H1 (cell line): ENCODE data around the gene SNX15. TPM values are rescaled to one million over a fixed set of nuclear protein-coding genes. Genes with fewer than 3 reads are reported as not detected.

Experiments
- CTCF ChIA-PET: fragments of 300-600 bp; sonication (Branson Sonifier 250); formaldehyde crosslinking; loops from one replicate; lab custom pipeline; 2021; ENCODE audit not compliant: partially characterized antibody; lab: Charles Lee
- POLR2A ChIA-PET: fragments of 300-600 bp; sonication (Branson Sonifier 250); formaldehyde crosslinking; loops from one replicate; lab custom pipeline; 2021; ENCODE audit warnings: inconsistent platforms; ENCODE audit not compliant: partially characterized antibody; lab: Charles Lee
- DNase-seq, 2 experiments: peaks; one replicate each; pipeline versions ENCODE4 v3.0.0 to v3.0.0-alpha.2; 2010 to 2022; ENCODE audit warnings: low spot score in 2 of 2, low read depth in 1 of 2, mixed read lengths in 1 of 2
- FAIRE-seq: peaks from 2 replicates; lab custom pipeline; 2011; peaks lifted over from hg19 to GRCh38; lab: Jason Lieb, UNC
- H2AFZ ChIP-seq: 2 replicates; pipeline ENCODE4 v1.8.1; 2012; ENCODE audit warnings: low read length, inconsistent platforms
- H2AK5ac ChIP-seq: 2 replicates; pipeline ENCODE4 v1.6.1; 2013; ENCODE audit warnings: low read depth, low read length
- H2BK120ac ChIP-seq: replicated peaks from 2 replicates; pipeline ENCODE3; 2013; ENCODE audit warnings: low read depth, low read length, inconsistent platforms
- H2BK12ac ChIP-seq: 2 replicates; pipeline ENCODE4 v1.6.1; 2013; ENCODE audit warnings: low read depth, low read length
- H2BK15ac ChIP-seq: 2 replicates; pipeline ENCODE4 v1.6.1; 2013; ENCODE audit warnings: low read length
- H2BK20ac ChIP-seq: 2 replicates; pipeline ENCODE4 v1.6.1; 2013; ENCODE audit warnings: low read length
- H2BK5ac ChIP-seq: 2 replicates; pipeline ENCODE4 v1.6.1; 2013; ENCODE audit warnings: low read depth, low read length
- H3K14ac ChIP-seq: 2 replicates; pipeline ENCODE4 v1.6.1; 2013; ENCODE audit warnings: inconsistent platforms; ENCODE audit not compliant: insufficient read length
- H3K18ac ChIP-seq: 2 replicates; pipeline ENCODE4 v1.6.1; 2013; ENCODE audit warnings: low read length; ENCODE audit errors: extremely low read depth
- H3K23ac ChIP-seq: 2 replicates; pipeline ENCODE4 v1.6.1; 2013; ENCODE audit warnings: inconsistent platforms; ENCODE audit not compliant: insufficient read length
- H3K23me2 ChIP-seq: 2 replicates; pipeline ENCODE4 v1.6.1; 2013; ENCODE audit warnings: low read depth, low read length
- H3K27ac ChIP-seq: 2 replicates; pipeline ENCODE4 v1.6.1; 2011; ENCODE audit warnings: low read depth, low read length, inconsistent platforms
- H3K27me3 ChIP-seq, 4 experiments: replicated peaks in 1 of 4; 1 replicate in 1 of 4; 2 replicates in 3 of 4; pipeline versions ENCODE4 v1.6.1 to v1.8.1; 2011 to 2013; ENCODE audit warnings: low read length in 3 of 4, mild to moderate bottlenecking in 3 of 4, inconsistent platforms in 2 of 4, mixed read lengths in 2 of 4, moderate library complexity in 1 of 4; ENCODE audit not compliant: control insufficient read depth in 3 of 4, insufficient read depth in 3 of 4; ENCODE audit errors: extremely low read depth in 1 of 4
- H3K36me3 ChIP-seq, 4 experiments: 2 replicates each; pipeline versions ENCODE4 v1.6.1 to v1.8.1; 2011 to 2013; ENCODE audit warnings: mild to moderate bottlenecking in 4 of 4, low read length in 3 of 4, moderate library complexity in 2 of 4, control low read depth in 1 of 4, inconsistent platforms in 1 of 4; ENCODE audit not compliant: insufficient read depth in 4 of 4, control insufficient read depth in 2 of 4
- H3K4ac ChIP-seq: replicated peaks from 2 replicates; pipeline ENCODE3; 2013; ENCODE audit warnings: low read length, low read depth, mixed read lengths, inconsistent platforms; ENCODE audit not compliant: insufficient read length
- H3K4me1 ChIP-seq, 4 experiments: replicated peaks in 1 of 4; 1 replicate in 1 of 4; 2 replicates in 3 of 4; pipeline versions ENCODE4 v1.6.1 to v1.8.1; 2011 to 2013; ENCODE audit warnings: low read length in 3 of 4, inconsistent platforms in 2 of 4, mixed read lengths in 1 of 4; ENCODE audit not compliant: insufficient read depth in 4 of 4, control insufficient read depth in 3 of 4
- H3K4me2 ChIP-seq, 2 experiments: 2 replicates each; pipeline versions ENCODE4 v1.6.1 to v1.8.1; 2011 to 2013; ENCODE audit warnings: low read depth in 2 of 2, low read length in 2 of 2, control low read depth in 1 of 2, inconsistent platforms in 1 of 2, mild to moderate bottlenecking in 1 of 2; ENCODE audit not compliant: insufficient read depth in 1 of 2
- H3K4me3 ChIP-seq, 4 experiments: fragments of 200-600, 300-600 bp in 1 of 4; sonication (generic), shearing (Covaris generic), sonication (Bioruptor Twin) in 1 of 4; 2 replicates each; pipeline versions ENCODE4 v1.5.1 to v1.8.1; 2011 to 2016; ENCODE audit warnings: low read length in 4 of 4, low read depth in 3 of 4, control low read depth in 2 of 4, inconsistent platforms in 2 of 4, mild to moderate bottlenecking in 2 of 4, mixed read lengths in 1 of 4, moderate library complexity in 1 of 4; ENCODE audit not compliant: insufficient read depth in 2 of 4; ENCODE audit errors: extremely low read depth in 1 of 4
- H3K56ac ChIP-seq: replicated peaks from 2 replicates; pipeline ENCODE3; 2013; ENCODE audit warnings: low read depth, mild to moderate bottlenecking, mixed read lengths, low read length, inconsistent platforms; ENCODE audit not compliant: insufficient read length
- H3K79me1 ChIP-seq: 2 replicates; pipeline ENCODE4 v1.6.1; 2013; ENCODE audit warnings: low read depth, low read length, control low read depth
- H3K79me2 ChIP-seq, 2 experiments: 2 replicates each; pipeline versions ENCODE4 v1.6.1 to v1.8.1; 2012 to 2013; ENCODE audit warnings: low read length in 2 of 2, mild to moderate bottlenecking in 2 of 2, inconsistent platforms in 1 of 2; ENCODE audit not compliant: insufficient read depth in 2 of 2, control insufficient read depth in 1 of 2
- H3K9ac ChIP-seq, 4 experiments: replicated peaks in 1 of 4; 1 replicate in 1 of 4; 2 replicates in 3 of 4; pipeline versions ENCODE4 v1.6.1 to v1.8.1; 2011 to 2013; ENCODE audit warnings: low read depth in 3 of 4, low read length in 3 of 4, control low read depth in 2 of 4, mild to moderate bottlenecking in 2 of 4, moderate library complexity in 2 of 4, inconsistent platforms in 1 of 4; ENCODE audit errors: extremely low read depth in 1 of 4
- H3K9me3 ChIP-seq, 2 experiments: 2 replicates each; pipeline versions ENCODE4 v1.6.1 to v1.8.1; 2012 to 2013; ENCODE audit warnings: mild to moderate bottlenecking in 2 of 2, moderate library complexity in 2 of 2, control low read depth in 1 of 2, inconsistent platforms in 1 of 2, low read depth in 1 of 2, low read length in 1 of 2, mixed read lengths in 1 of 2; ENCODE audit not compliant: insufficient read depth in 2 of 2
- H4K20me1 ChIP-seq, 2 experiments: replicated peaks in 1 of 2; 2 replicates each; pipeline versions ENCODE3 to v1.8.1; 2011 to 2013; ENCODE audit warnings: inconsistent platforms in 2 of 2, low read length in 2 of 2, mild to moderate bottlenecking in 1 of 2; ENCODE audit not compliant: insufficient read depth in 2 of 2, control insufficient read depth in 1 of 2
- H4K5ac ChIP-seq: 2 replicates; pipeline ENCODE4 v1.6.1; 2013; ENCODE audit warnings: low read length, low read depth, mixed read lengths, inconsistent platforms; ENCODE audit not compliant: insufficient read length
- H4K8ac ChIP-seq: 2 replicates; pipeline ENCODE4 v1.8.0; 2013; ENCODE audit warnings: mild to moderate bottlenecking, moderate library complexity, low read length, inconsistent platforms; ENCODE audit not compliant: insufficient read depth; ENCODE audit errors: extremely low read depth
- H4K91ac ChIP-seq: replicated peaks from 2 replicates; pipeline ENCODE3; 2013; ENCODE audit warnings: low read length, mixed read lengths, inconsistent platforms; ENCODE audit not compliant: insufficient read length
- CHD2 ChIP-seq: IDR thresholded peaks from 2 replicates; pipeline ENCODE4 v1.6.1; 2012; ENCODE audit warnings: low read length, improper control_type of control experiment
- FOSL1 ChIP-seq: IDR thresholded peaks from 2 replicates; pipeline ENCODE4 v1.6.1; 2011; ENCODE audit warnings: mild to moderate bottlenecking, low read depth, low read length, moderate library complexity; ENCODE audit not compliant: insufficient read depth
- NANOG ChIP-seq: IDR thresholded peaks from 2 replicates; pipeline ENCODE4 v1.6.1; 2011; ENCODE audit warnings: low read length, low read depth, mild to moderate bottlenecking, inconsistent platforms; ENCODE audit not compliant: insufficient read depth, poor library complexity, severe bottlenecking
- POLR2A ChIP-seq, 2 experiments: IDR thresholded peaks; 1 replicate in 1 of 2; 2 replicates in 1 of 2; pipeline ENCODE4 v1.6.1; 2011; ENCODE audit warnings: low read depth in 2 of 2, low read length in 2 of 2, mild to moderate bottlenecking in 2 of 2; ENCODE audit errors: control extremely low read depth in 1 of 2
- SAP30 ChIP-seq: fragments of 300-600 bp; sonication (generic); IDR thresholded peaks from 2 replicates; pipeline ENCODE4 v1.7.1; 2012; ENCODE audit warnings: low read length, moderate library complexity, mild to moderate bottlenecking, inconsistent platforms; ENCODE audit not compliant: insufficient read depth, insufficient replicate concordance
- SIN3A ChIP-seq, 2 experiments: IDR thresholded peaks in 1 of 2; conservative IDR thresholded peaks in 1 of 2; 2 replicates each; pipeline ENCODE4 v1.6.1; 2011 to 2012; ENCODE audit warnings: low read length in 2 of 2, improper control_type of control experiment in 1 of 2, low read depth in 1 of 2, mild to moderate bottlenecking in 1 of 2
- WGBS, 2 experiments: shearing (Covaris generic) in 1 of 2; methylation state at CpG; one replicate each; pipeline versions ENCODE4 v1.1.6 to v1.1.7; 2013 to 2015; ENCODE audit warnings: low lambda C conversion rate in 2 of 2, mixed read lengths in 2 of 2, inconsistent platforms in 1 of 2, low coverage in 1 of 2, missing lambda C conversion rate in 1 of 2; ENCODE audit not compliant: insufficient replicate concordance in 2 of 2, insufficient coverage in 1 of 2, insufficient read length in 1 of 2; ENCODE audit errors: extremely low coverage in 1 of 2, missing lambda C conversion rate in 1 of 2; 5-methylcytosine and 5-hydroxymethylcytosine counted together
- polyA plus RNA-seq, 7 experiments: library from polyadenylated mRNA; depleted of rRNA in 3 of 7; stranded (reverse) in 5 of 7; unstranded in 2 of 7; fragments of >200 nt in 5 of 7; fragments of 200-250 nt in 2 of 7; gene quantifications; 1 replicate in 5 of 7; 2 replicates in 1 of 7; 4 replicates in 1 of 7; pipeline versions ENCODE4 v1.2.1 to v1.2.3, GENCODE V29; 2011 to 2013; ENCODE audit warnings: missing spikeins in 2 of 7, mixed read lengths in 2 of 7
- total RNA-seq: library from RNA; stranded (reverse); fragmentation: NEBNext Ultra II Directional; extraction: Animal tissue kit (Norgen Biotek cat#: 25700); gene quantifications from 2 replicates; pipeline ENCODE4 v1.2.1, GENCODE V29; 2021

SNX15 gene
- total and polyA plus RNA-seq, 2 of the 8 experiments (the other 6 are each of a cell fraction or from before 2014, with no cell fraction given), result 13.0 to 18.3 TPM

- Histone ChIP-seq H3K9ac (no peak overlapping the region), H2BK5ac (no peak overlapping the region), H3K4me1 (no peaks in the 10 kb centered on the region), H2AFZ (no peak overlapping the region), H3K4me3 (no peak overlapping the region)
- no peak for DNase-seq
- TF ChIP-seq FOSL1 (no peak), SAP30 (no peak), NANOG (no peak), SIN3A (conservative IDR thresholded peaks at IDR 0.05 in 1 of 2, IDR thresholded peaks at IDR 0.05 in 1 of 2; ENCODE audit: low read depth in 1 of 2, low read length in 2 of 2) (no peak), CHD2 (no peak), POLR2A (IDR thresholded peaks at IDR 0.05; ENCODE audit: control extremely low read depth in 1 of 2, low read depth in 2 of 2, low read length in 2 of 2) (no peak)
- TF ChIP-seq, all 59 proteins: peak for 0
- Histone ChIP-seq H2BK15ac (no peak overlapping the region), H2BK20ac (no peak overlapping the region), H3K27me3 (no peaks in the 10 kb centered on the region; a peak in 1 of 7 replicates), H3K79me1 (no peaks in the 10 kb centered on the region), H4K5ac (no peak overlapping the region), H3K79me2 (no peaks in the 10 kb centered on the region), H2BK120ac (no peak overlapping the region), H3K23me2 (no peaks in the 10 kb centered on the region; the same call in 1 of the 2 replicates), H2AK5ac (no peak overlapping the region), H3K36me3 (no peaks in the 10 kb centered on the region), H3K14ac (no peak overlapping the region), H4K20me1 (no peaks in the 10 kb centered on the region), H3K27ac (no peak overlapping the region), H3K4me2 (no peak overlapping the region), H3K56ac (no peak overlapping the region), H3K4ac (no peak overlapping the region), H3K23ac (no peak overlapping the region), H3K18ac (no peak overlapping the region), H3K9me3 (no peaks in the 10 kb centered on the region), H2BK12ac (no peak overlapping the region), H4K8ac (peak overlapping the region; percentile 51; the same call in 1 of the 2 replicates), H4K91ac (no peak overlapping the region)
- WGBS, 2 experiments, result 91% methylated on average over 13 of the region's 13 CpGs; no CpG with 5 or more reads in 1 of the 2 experiments
- no peak for FAIRE-seq
- CTCF ChIA-PET, result interaction anchor here (0.7 to 2.1 kb wide), 3 partner anchors 18 to 42 kb away, joined by 3 to 4 read pairs (median 3); partner anchors contain the start of gene MAJIN
- POLR2A ChIA-PET, result interaction anchor here (1.0 kb wide), 1 partner anchor 112 kb away, joined by 4 read pairs; the partner anchor contains the start of gene EHD1
Measured at GRCh38 chr11:64989416-64989815, 37.8 kb upstream of the SNX15 start.
